Fibroblast of the aortic adventitia (primary cell): Measurements from ENCODE around the gene BLOC1S5. TPM values are rescaled to one million over a fixed set of nuclear protein-coding genes. Genes with fewer than 3 reads are reported as not detected.
"Not testable (repeated sequence)": the region's sequence is repeated elsewhere in the genome, so short reads cannot be mapped to it uniquely, and the experiment has no call there.

Source experiments
- DNase-seq: peaks from one replicate; pipeline ENCODE4 v3.0.0-alpha.2; 2010; ENCODE audit warnings: low read depth
- H3K4me3 ChIP-seq: 2 replicates; pipeline ENCODE4 v1.5.1; 2011; ENCODE audit warnings: low read depth, mild to moderate bottlenecking, control low read depth, low read length, moderate library complexity
- total RNA-seq: library from RNA; depleted of rRNA; stranded (reverse); fragments of >200 nt; gene quantifications from 2 replicates; pipeline ENCODE4 v1.2.3, GENCODE V29; 2012; ENCODE audit warnings: low replicate concordance
- TF ChIP-seq, protein P1 (sequence below): IDR thresholded peaks from 2 replicates; pipeline ENCODE4 v1.5.1; 2011; ENCODE audit warnings: mild to moderate bottlenecking, low read length, control low read depth, inconsistent platforms; ENCODE audit not compliant: insufficient read depth

Gene BLOC1S5
- total RNA-seq, 1 donor, result 23.0 TPM

DNA sequence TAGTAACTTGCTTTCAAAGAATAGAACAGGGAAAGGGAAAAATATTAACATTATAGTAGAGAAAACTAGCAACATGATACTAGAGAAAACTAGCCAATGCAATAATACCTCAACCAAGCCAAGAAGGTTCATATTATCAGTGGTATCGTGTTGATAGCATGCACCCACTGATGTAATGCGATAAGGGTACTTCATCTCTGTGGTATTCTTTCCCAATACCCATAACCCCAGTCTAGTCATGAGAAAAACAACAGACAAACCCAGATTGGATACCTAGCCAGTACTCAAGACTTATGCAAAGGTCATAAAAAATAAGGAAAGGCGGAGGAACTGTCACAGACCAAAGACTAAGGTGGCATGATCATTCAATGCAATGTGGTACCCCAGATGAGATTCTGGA lies 21.0 kb downstream of the BLOC1S5 start:
- no peak overlapping the region for H3K4me3 ChIP-seq
- TF ChIP-seq, protein P1, sequence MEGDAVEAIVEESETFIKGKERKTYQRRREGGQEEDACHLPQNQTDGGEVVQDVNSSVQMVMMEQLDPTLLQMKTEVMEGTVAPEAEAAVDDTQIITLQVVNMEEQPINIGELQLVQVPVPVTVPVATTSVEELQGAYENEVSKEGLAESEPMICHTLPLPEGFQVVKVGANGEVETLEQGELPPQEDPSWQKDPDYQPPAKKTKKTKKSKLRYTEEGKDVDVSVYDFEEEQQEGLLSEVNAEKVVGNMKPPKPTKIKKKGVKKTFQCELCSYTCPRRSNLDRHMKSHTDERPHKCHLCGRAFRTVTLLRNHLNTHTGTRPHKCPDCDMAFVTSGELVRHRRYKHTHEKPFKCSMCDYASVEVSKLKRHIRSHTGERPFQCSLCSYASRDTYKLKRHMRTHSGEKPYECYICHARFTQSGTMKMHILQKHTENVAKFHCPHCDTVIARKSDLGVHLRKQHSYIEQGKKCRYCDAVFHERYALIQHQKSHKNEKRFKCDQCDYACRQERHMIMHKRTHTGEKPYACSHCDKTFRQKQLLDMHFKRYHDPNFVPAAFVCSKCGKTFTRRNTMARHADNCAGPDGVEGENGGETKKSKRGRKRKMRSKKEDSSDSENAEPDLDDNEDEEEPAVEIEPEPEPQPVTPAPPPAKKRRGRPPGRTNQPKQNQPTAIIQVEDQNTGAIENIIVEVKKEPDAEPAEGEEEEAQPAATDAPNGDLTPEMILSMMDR, result no peak
- DNase-seq, result no peak

- TF ChIP-seq, protein P1, result no peak
- no peak for DNase-seq
- H3K4me3 ChIP-seq, result no peak overlapping the region
Observed at GRCh38 chr6:8041913-8042583, 22.1 kb downstream of the BLOC1S5 start.

DNA sequence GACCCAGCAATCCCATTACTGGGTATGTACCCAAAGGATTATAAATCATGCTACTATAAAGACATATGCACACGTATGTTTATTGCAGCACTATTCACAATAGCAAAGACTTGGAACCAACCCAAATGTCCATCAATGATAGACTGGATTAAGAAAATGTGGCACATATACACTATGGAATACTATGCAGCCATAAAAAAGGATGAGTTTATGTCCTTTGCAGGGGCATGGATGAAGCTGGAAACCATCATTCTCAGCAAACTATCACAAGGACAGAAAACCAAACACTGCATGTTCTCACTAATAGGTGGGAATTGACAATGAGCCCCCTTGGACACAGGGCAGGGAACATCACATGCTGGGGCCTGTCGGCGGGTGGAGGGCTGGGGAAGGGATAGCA lies 30.1 kb downstream of the BLOC1S5 start:
- H3K4me3 ChIP-seq, DNase-seq: not testable (repeated sequence)

DNA sequence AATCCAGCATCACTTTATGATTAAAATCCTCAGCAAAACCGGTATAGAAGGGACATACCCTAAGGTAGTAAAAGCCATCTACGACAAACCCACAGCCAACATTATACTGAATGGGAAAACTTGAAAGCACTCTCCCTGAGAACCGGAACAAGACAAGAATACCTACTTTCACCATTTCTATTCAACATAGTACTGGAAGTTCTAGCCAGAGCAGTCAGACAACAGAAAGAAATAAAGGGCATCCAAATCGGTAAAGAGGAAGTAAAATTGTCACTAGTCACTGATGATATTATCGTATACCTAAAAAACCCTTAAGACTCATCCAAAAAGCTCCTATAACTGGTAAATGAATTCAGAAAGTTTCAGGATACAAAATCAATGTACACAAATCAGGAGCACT lies 33.3 kb downstream of the BLOC1S5 start:
- TF ChIP-seq, protein P1, result no peak
- no peak for DNase-seq
- no peak overlapping the region for H3K4me3 ChIP-seq

GRCh38 chr6:8029243-8029870 lies 34.8 kb downstream of the BLOC1S5 start:
- TF ChIP-seq, protein P1, result no peak
- peak; percentile 36 for DNase-seq
- no peak overlapping the region for H3K4me3 ChIP-seq

GRCh38 chr6:8027965-8028651 lies 36.1 kb downstream of the BLOC1S5 start:
- no peak overlapping the region for H3K4me3 ChIP-seq
- DNase-seq, result peak; percentile 55
- TF ChIP-seq, protein P1, result no peak

- no peak overlapping the region for H3K4me3 ChIP-seq
- DNase-seq, result no peak
- TF ChIP-seq, protein P1, result no peak
Observed at GRCh38 chr6:8026800-8027199, 37.4 kb downstream of the BLOC1S5 start.
